Right lobe of liver (tissue), 6 donors: ENCODE measurements around the gene MAN2B1. TPM values are rescaled to one million over a fixed set of nuclear protein-coding genes. Genes with fewer than 3 reads are reported as not detected.

Experiments used
- ATAC-seq, 4 donors: fragments of 200-7000 bp; cut with Tn5 transposase; one replicate each; pipeline ENCODE4 v1.9.1; 2020; ENCODE audit warnings: mild to moderate bottlenecking in 4 of 4, moderate library complexity in 4 of 4
- DNase-seq, 3 donors: peaks; one replicate each; pipeline ENCODE4 v3.0.0-alpha.2; 2020
- H3K27ac ChIP-seq, 3 donors: fragments of 200-600 bp; one replicate each; pipeline ENCODE4 v1.8.0; 2022
- H3K27me3 ChIP-seq, 2 donors: fragments of 200-600 bp; one replicate each; pipeline ENCODE4 v1.8.0; 2022
- H3K36me3 ChIP-seq, 4 donors: fragments of 200-600 bp; sonication (generic) in 1 of 4; one replicate each; pipeline versions ENCODE4 v1.5.1 to v1.8.0; 2017 to 2022; ENCODE audit warnings: control low read depth in 1 of 4
- H3K4me1 ChIP-seq, 4 donors: fragments of 200-600 bp; sonication (generic) in 1 of 4; one replicate each; pipeline versions ENCODE4 v1.5.1 to v1.8.0; 2017 to 2022; ENCODE audit warnings: control low read depth in 1 of 4
- H3K4me3 ChIP-seq, 3 donors: fragments of 200-600 bp; one replicate each; pipeline ENCODE4 v1.8.0; 2022
- H3K9me3 ChIP-seq, 4 donors: fragments of 200-600 bp; sonication (generic) in 1 of 4; one replicate each; pipeline versions ENCODE4 v1.5.1 to v1.8.0; 2017 to 2022; ENCODE audit warnings: control low read depth in 1 of 4
- POLR2A ChIP-seq: fragments of 450-650 bp; IDR thresholded peaks from one replicate; pipeline ENCODE4 v1.6.1; 2017; ENCODE audit warnings: antibody characterized with exemption, mild to moderate bottlenecking
- WGBS: methylation state at CpG from one replicate; pipeline ENCODE4 v1.1.6; 2018; ENCODE audit warnings: low coverage, low lambda C conversion rate; ENCODE audit not compliant: insufficient coverage; ENCODE audit errors: missing lambda C conversion rate; 5-methylcytosine and 5-hydroxymethylcytosine counted together
- intact Hi-C, 2 donors: fragments of 100-400 bp; cut with DNase I; formaldehyde crosslinking; loops; one replicate each; pipeline versions ENCODE4 v1.11.2 to v1.14.1; 2022
- total RNA-seq, 6 experiments: library from RNA; depleted of rRNA in 2 of 6; stranded (reverse); fragments of >200 nt in 2 of 6; fragmentation: NEBNext Ultra II Directional in 3 of 6; extraction: Animal tissue kit (Norgen Biotek cat#: 25700) in 3 of 6; gene quantifications; one replicate each; pipeline versions ENCODE4 v1.1.0 to v1.2.4, GENCODE V29; 2016 to 2023
- TF ChIP-seq, protein P1 (sequence below), 4 donors: fragments of 200-600 bp in 3 of 4; fragments of 450-650 bp in 1 of 4; IDR thresholded peaks; one replicate each; pipeline versions ENCODE4 v1.5.1 to v1.8.0; 2016 to 2022; ENCODE audit warnings: antibody characterized with exemption in 4 of 4, mild to moderate bottlenecking in 2 of 4
- donor health status: DM: no; HTN: yes; CAD: no.
- donor health status: DM: no; HTN: no; CAD: no.
- donor health status: DM: no; HTN: no; CAD: no.
- donor health status: DM: no; HTN: yes; CAD: no.
- donor health status: DM: no; HTN: yes; CAD: no.

MAN2B1 gene
- total RNA-seq, 6 experiments from 2014 or later = 32.7 to 76.5 (median 53.6) TPM

- H3K27ac ChIP-seq = peak overlapping the region in 2 of 3 donors; percentile 86 to 96
- H3K27me3 ChIP-seq = no peaks in the 10 kb centered on the region
- peaks cover 0 to 27% (median 7%) of the 10 kb centered on the region in 4 donors for H3K36me3 ChIP-seq
- H3K4me3 ChIP-seq = peak overlapping the region; percentile 55 to 83 (median 63)
- DNase-seq (no peak), ATAC-seq (no peak)
- intact Hi-C loops = loop anchor here in 1 of 2 donors (5.0 kb wide), 1 partner anchor 108 kb away; no protein-coding TSS in a partner anchor
- no peaks in the 10 kb centered on the region for H3K9me3 ChIP-seq
- H3K4me1 ChIP-seq = peaks cover 0 to 28% (median 12%) of the 10 kb centered on the region in 4 donors
- WGBS = 56% methylated on average over 7 of the region's 26 CpGs
- TF ChIP-seq, protein P1, sequence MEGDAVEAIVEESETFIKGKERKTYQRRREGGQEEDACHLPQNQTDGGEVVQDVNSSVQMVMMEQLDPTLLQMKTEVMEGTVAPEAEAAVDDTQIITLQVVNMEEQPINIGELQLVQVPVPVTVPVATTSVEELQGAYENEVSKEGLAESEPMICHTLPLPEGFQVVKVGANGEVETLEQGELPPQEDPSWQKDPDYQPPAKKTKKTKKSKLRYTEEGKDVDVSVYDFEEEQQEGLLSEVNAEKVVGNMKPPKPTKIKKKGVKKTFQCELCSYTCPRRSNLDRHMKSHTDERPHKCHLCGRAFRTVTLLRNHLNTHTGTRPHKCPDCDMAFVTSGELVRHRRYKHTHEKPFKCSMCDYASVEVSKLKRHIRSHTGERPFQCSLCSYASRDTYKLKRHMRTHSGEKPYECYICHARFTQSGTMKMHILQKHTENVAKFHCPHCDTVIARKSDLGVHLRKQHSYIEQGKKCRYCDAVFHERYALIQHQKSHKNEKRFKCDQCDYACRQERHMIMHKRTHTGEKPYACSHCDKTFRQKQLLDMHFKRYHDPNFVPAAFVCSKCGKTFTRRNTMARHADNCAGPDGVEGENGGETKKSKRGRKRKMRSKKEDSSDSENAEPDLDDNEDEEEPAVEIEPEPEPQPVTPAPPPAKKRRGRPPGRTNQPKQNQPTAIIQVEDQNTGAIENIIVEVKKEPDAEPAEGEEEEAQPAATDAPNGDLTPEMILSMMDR (IDR thresholded peaks at IDR 0.05) = no peak
- TF ChIP-seq POLR2A = no peak
Measured at GRCh38 chr19:12670159-12670928, 3.8 kb upstream of the MAN2B1 start.

DNA sequence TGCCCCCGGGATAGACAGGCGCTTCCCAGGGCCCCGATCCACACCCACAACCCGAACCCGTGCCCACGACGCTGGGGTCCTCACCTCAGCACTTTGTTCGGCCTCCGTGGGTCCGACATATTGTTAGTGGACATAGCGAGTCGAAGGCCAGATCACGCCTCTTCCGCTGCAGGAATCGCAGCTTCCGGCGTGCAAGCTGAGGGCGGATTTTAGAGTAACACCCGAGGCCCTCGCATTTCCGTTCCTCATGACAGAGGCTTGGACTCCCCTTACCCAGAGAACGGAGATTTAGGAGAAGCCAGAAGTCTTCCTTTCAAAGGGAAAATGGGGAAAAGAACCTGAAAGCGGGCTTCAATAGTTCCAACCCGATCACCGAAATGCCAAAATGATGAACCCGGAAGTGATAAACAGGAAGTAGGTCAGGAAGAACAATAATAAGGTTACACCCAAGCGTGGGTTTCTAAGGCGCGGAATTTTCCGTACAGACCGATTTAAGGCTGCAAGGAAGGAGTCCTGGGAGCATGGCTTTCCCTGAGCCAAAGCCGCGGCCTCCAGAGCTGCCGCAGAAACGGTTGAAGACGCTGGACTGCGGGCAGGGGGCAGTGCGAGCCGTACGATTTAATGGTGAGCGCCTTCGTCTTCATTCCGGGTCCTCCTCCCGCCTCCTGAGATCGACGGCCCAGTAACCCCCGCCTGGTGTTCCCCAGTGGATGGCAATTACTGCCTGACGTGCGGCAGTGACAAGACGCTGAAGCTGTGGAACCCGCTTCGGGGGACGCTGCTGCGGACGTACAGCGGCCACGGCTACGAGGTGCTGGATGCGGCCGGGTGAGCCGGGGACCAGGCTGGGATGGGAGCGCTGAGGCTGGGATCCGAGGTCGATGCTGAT lies 3.0 kb upstream of the MAN2B1 start:
- H3K36me3 ChIP-seq = peaks cover 0 to 19% (median 5%) of the 10 kb centered on the region in 4 donors

DNA sequence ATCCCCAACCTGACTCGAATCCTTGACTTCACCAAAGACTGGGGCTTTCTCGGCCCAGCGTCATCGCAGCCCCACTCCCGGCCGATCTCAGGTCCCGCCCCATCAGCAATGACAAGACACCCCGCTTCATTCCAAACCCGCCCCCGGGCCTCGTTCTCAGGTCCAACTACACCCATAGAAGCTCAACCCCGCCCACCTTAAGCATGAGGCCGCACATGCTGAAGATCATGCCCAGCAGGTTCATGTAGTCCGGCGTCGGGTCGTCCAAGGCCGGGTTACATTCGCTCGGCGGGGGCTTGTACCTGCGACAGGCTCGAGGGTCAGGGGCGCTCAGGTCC lies 2.4 kb upstream of the MAN2B1 start:
- WGBS = 0% methylated on average over 21 of the region's 24 CpGs
- Histone ChIP-seq H3K27me3 (no peaks in the 10 kb centered on the region), H3K4me1 (peaks cover 0 to 28% (median 12%) of the 10 kb centered on the region in 4 donors), H3K9me3 (no peaks in the 10 kb centered on the region), H3K36me3 (peaks cover 0 to 12% (median 1%) of the 10 kb centered on the region in 4 donors), H3K27ac (peak overlapping the region; percentile 86 to 96 (median 93)), H3K4me3 (peak overlapping the region; percentile 55 to 83 (median 63))
- TF ChIP-seq POLR2A = peak; percentile 16
- TF ChIP-seq, protein P1 (IDR thresholded peaks at IDR 0.05) = no peak
- intact Hi-C loops = loop anchor here in 1 of 2 donors (10.0 kb wide), 1 partner anchor 104 kb away; no protein-coding TSS in a partner anchor
- DNase-seq = peak in 2 of 3 donors; percentile 65 to 68
- peak; percentile 4 to 24 (median 10) for ATAC-seq

More for the DNA sequence above, 3.0 kb upstream of the MAN2B1 start:
- TF ChIP-seq, protein P1 (IDR thresholded peaks at IDR 0.05) = no peak
- peak; percentile 5 for TF ChIP-seq POLR2A
- H3K4me3 ChIP-seq = peak overlapping the region; percentile 55 to 83 (median 63)
- no peaks in the 10 kb centered on the region for H3K27me3 ChIP-seq
- intact Hi-C loops = loop anchor here (5.0 to 10.0 kb wide), 2 partner anchors 105 to 107 kb away; no protein-coding TSS in a partner anchor
- DNase-seq (peak; percentile 77 to 84 (median 83)), ATAC-seq (peak; percentile 69 to 78 (median 72))
- 0% methylated on average over 23 of the region's 64 CpGs for WGBS
- H3K27ac ChIP-seq = peak overlapping the region; percentile 86 to 96 (median 93)
- H3K4me1 ChIP-seq = peaks cover 0 to 28% (median 12%) of the 10 kb centered on the region in 4 donors
- H3K9me3 ChIP-seq = no peaks in the 10 kb centered on the region

DNA sequence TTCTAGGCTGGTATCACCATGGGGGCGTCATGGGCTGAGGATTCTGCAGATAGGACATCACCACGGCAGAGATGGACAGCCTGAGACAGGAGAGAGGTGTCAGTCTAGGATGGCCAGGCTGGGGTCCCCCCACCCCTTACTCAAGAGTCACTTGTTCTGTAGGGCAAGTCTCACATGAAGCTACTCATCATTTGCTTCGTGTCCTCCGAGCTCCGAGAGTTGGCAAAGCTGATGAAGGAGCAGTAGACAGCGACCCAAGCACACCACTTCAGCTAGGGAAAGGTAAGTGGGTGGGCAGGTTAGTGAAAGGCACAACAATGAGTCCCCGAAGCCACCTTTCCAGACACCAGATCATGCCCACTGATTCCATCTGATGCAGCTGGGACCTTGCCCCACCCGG lies 1.8 kb upstream of the MAN2B1 start:
- peak overlapping the region; percentile 55 to 83 (median 63) for H3K4me3 ChIP-seq
- H3K36me3 ChIP-seq = peaks cover 0 to 13% (median 0%) of the 10 kb centered on the region in 4 donors
- intact Hi-C loops = loop anchor here in 1 of 2 donors (10.0 kb wide), 1 partner anchor 104 kb away; no protein-coding TSS in a partner anchor
- no peaks in the 10 kb centered on the region for H3K27me3 ChIP-seq
- WGBS = 69% methylated on average over 6 of the region's 8 CpGs
- peaks cover 0 to 28% (median 12%) of the 10 kb centered on the region in 4 donors for H3K4me1 ChIP-seq
- TF ChIP-seq, protein P1 (IDR thresholded peaks at IDR 0.05) = no peak
- no peak for TF ChIP-seq POLR2A
- ATAC-seq = no peak
- H3K9me3 ChIP-seq = no peaks in the 10 kb centered on the region
- no peak for DNase-seq
- H3K27ac ChIP-seq = peak overlapping the region in 1 of 3 donors; percentile 96
